ENCODE measurements around the gene TMEM150B. TPM values are rescaled to one million over a fixed set of nuclear protein-coding genes. Genes with fewer than 3 reads are reported as not detected.

The TMEM150B gene
- total and polyA plus RNA-seq, 12 donors: 0.11 to 20.8 (median 5.4) TPM

- no peak for DNase-seq
- 72 to 89% (median 77%) methylated on average over 6 of the region's 6 CpGs for WGBS, 4 donors
- Histone ChIP-seq H3K9me3 (replicated peaks in 1 of 3) (no peaks in the 10 kb centered on the region), H3K4me3 (no peak overlapping the region), H3K36me3 (replicated peaks in 1 of 2) (no peaks in the 10 kb centered on the region), H3K4me1 (replicated peaks in 1 of 2) (peaks cover 0 to 4% of the 10 kb centered on the region in 2 donors), H3K27ac (peak overlapping the region in 4 of 5 donors; percentile 22 to 77 (median 44)), H3K27me3 (no peaks in the 10 kb centered on the region)
- TF ChIP-seq CTCF (IDR thresholded peaks at IDR 0.05): no peak
- TF ChIP-seq POLR2A (IDR thresholded peaks at IDR 0.05): no peak
- intact Hi-C loops (cut with DNase I): no loop called here
These were observed 479 bp downstream of the TMEM150B start for GRCh38 chr19:55324662-55325061.

- DNase-seq: no peak
- WGBS, 4 donors: 55 to 70% (median 67%) methylated on average over 10 to 12 of the region's 12 CpGs
- intact Hi-C loops (cut with DNase I): no loop called here
- no peaks in the 10 kb centered on the region for H3K27me3 ChIP-seq
- no peaks in the 10 kb centered on the region for H3K36me3 ChIP-seq (replicated peaks in 1 of 2)
- TF ChIP-seq CTCF (IDR thresholded peaks at IDR 0.05) (no peak), POLR2A (IDR thresholded peaks at IDR 0.05) (no peak)
- H3K27ac ChIP-seq: no peak overlapping the region
- H3K4me3 ChIP-seq: no peak overlapping the region
- H3K9me3 ChIP-seq (replicated peaks in 1 of 3): no peaks in the 10 kb centered on the region
- H3K4me1 ChIP-seq (replicated peaks in 1 of 2): peaks cover 0 to under 1% of the 10 kb centered on the region in 2 donors
These were observed 2.8 kb downstream of the TMEM150B start for GRCh38 chr19:55322204-55322885.

DNA sequence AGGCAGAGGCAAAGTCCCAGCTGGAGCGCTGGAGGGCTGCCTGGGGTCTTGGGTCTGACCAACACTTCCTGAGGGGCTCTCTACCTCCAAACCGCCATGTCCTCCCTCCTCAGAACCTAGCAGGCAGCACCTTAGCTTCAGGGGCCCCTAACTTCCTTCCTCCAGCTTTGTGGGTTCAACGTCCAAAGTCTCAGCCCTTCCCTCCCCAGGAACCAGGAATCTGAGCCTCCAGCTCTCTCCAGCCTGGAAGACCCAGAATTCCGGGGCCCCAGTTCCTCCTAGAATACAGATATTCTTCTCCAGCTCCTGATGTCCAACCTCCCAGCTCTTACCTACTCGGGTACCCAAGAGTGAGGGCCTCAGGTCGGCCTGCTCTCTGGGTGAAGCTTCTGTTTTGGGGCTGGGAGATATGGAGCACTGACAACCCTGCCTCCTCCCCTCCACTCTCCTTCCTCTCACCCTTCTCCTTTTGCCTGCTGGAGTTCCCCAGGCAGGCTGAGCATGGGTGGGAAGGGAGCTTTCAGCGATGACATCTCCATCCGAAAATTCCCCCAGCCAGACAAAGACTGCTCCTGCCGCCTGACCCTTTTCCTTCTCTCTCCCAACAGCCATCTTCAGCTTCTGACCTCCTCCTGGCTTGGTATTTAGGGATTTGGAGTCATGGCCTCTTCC, 3.5 kb downstream of the TMEM150B start:
- H3K36me3 ChIP-seq (replicated peaks in 1 of 2): no peaks in the 10 kb centered on the region
- H3K27ac ChIP-seq: no peak overlapping the region
- no peaks in the 10 kb centered on the region for H3K4me1 ChIP-seq (replicated peaks in 1 of 2)
- H3K9me3 ChIP-seq (replicated peaks in 1 of 3): no peaks in the 10 kb centered on the region
- TF ChIP-seq CTCF (IDR thresholded peaks at IDR 0.05) (no peak), POLR2A (IDR thresholded peaks at IDR 0.05) (no peak)
- WGBS, 4 donors: 63 to 74% (median 70%) methylated on average over 8 to 9 of the region's 9 CpGs
- H3K27me3 ChIP-seq: no peaks in the 10 kb centered on the region
- no peak overlapping the region for H3K4me3 ChIP-seq
- intact Hi-C loops (cut with DNase I): no loop called here
- no peak for DNase-seq

- WGBS, 4 donors: 70 to 97% (median 90%) methylated on average over 3 to 8 of the region's 8 CpGs
- no peak for DNase-seq
- no peaks in the 10 kb centered on the region for H3K4me1 ChIP-seq (replicated peaks in 1 of 2)
- no peak overlapping the region for H3K4me3 ChIP-seq
- intact Hi-C loops (cut with DNase I): no loop called here
- TF ChIP-seq POLR2A (IDR thresholded peaks at IDR 0.05) (no peak), CTCF (IDR thresholded peaks at IDR 0.05) (no peak)
- H3K9me3 ChIP-seq (replicated peaks in 1 of 3): no peaks in the 10 kb centered on the region
- H3K27ac ChIP-seq: no peak overlapping the region
- no peaks in the 10 kb centered on the region for H3K36me3 ChIP-seq (replicated peaks in 1 of 2)
- H3K27me3 ChIP-seq: no peaks in the 10 kb centered on the region
These were observed 4.2 kb downstream of the TMEM150B start for GRCh38 chr19:55320844-55321419.

All from adrenal gland (tissue), 12 donors.